HFFc6 (cell line): Measurements from ENCODE around the gene KRTAP1-1. TPM values are rescaled to one million over a fixed set of nuclear protein-coding genes. Genes with fewer than 3 reads are reported as not detected.
"Not testable (repeated sequence)": the region's sequence is repeated elsewhere in the genome, so short reads cannot be mapped to it uniquely, and the experiment has no call there.

Experiments
- DNase-seq: peaks from one replicate; pipeline ENCODE4 v3.0.0-alpha.2; 2018
- H3K27ac Mint-ChIP-seq: 2 replicates; pipeline ENCODE4 v1.8.0; 2020; ENCODE audit warnings: mild to moderate bottlenecking, mixed read lengths
- H3K27me3 Mint-ChIP-seq: 2 replicates; pipeline ENCODE4 v1.8.0; 2021; ENCODE audit warnings: mild to moderate bottlenecking, moderate library complexity, mixed read lengths; ENCODE audit not compliant: insufficient read depth
- H3K36me3 Mint-ChIP-seq: 2 replicates; pipeline ENCODE4 v1.8.0; 2021; ENCODE audit warnings: low read depth, mixed read lengths
- H3K4me1 Mint-ChIP-seq: 2 replicates; pipeline ENCODE4 v1.8.0; 2020; ENCODE audit warnings: low read depth, mixed read lengths
- H3K4me3 Mint-ChIP-seq: 2 replicates; pipeline ENCODE4 v1.8.0; 2020; ENCODE audit warnings: mild to moderate bottlenecking, moderate library complexity, mixed read lengths
- H3K9me3 Mint-ChIP-seq: 2 replicates; pipeline ENCODE4 v1.8.0; 2020; ENCODE audit warnings: mild to moderate bottlenecking, mixed read lengths
- CTCF ChIP-seq: fragments of 200-600 bp; sonication (generic); IDR thresholded peaks from 2 replicates; pipeline ENCODE4 v1.5.0; 2021; ENCODE audit warnings: antibody characterized with exemption, mild to moderate bottlenecking
- total RNA-seq, 6 experiments: library from RNA; stranded (reverse); fragmentation: NEBNext Ultra II Directional; extraction: Animal tissue kit (Norgen Biotek cat#: 25700); gene quantifications; 2 replicates in 1 of 6; 3 replicates in 5 of 6; pipeline ENCODE4 v1.2.3, GENCODE V29; 2021

Gene KRTAP1-1
- total RNA-seq, 6 experiments from 2014 or later: 0.21 to 1.1 (median 0.50) TPM

- no peak overlapping the region for H3K27ac Mint-ChIP-seq
- H3K4me3 Mint-ChIP-seq: no peak overlapping the region
- no peaks in the 10 kb centered on the region; the same call in 1 of the 2 replicates for H3K9me3 Mint-ChIP-seq
- no peaks in the 10 kb centered on the region for H3K27me3 Mint-ChIP-seq
- TF ChIP-seq CTCF: no peak
- DNase-seq: no peak
- H3K4me1 Mint-ChIP-seq: peaks cover 34% of the 10 kb centered on the region
- H3K36me3 Mint-ChIP-seq: peaks cover 15% of the 10 kb centered on the region
These were observed 30.5 kb upstream of the KRTAP1-1 start for GRCh38 chr17:41071606-41072360.

GRCh38 chr17:41069031-41069430 lies 27.8 kb upstream of the KRTAP1-1 start:
- 0 out of 2 replicates have a peak, but pooled peaks cover 3% of the 10 kb centered on the region for H3K27me3 Mint-ChIP-seq
- no peak for TF ChIP-seq CTCF
- no peak overlapping the region for H3K27ac Mint-ChIP-seq
- no peak for DNase-seq
- no peaks in the 10 kb centered on the region for H3K9me3 Mint-ChIP-seq
- peaks cover 38% of the 10 kb centered on the region for H3K4me1 Mint-ChIP-seq
- peaks cover 5% of the 10 kb centered on the region for H3K36me3 Mint-ChIP-seq
- H3K4me3 Mint-ChIP-seq: no peak overlapping the region

GRCh38 chr17:41067281-41067680 lies 26.0 kb upstream of the KRTAP1-1 start:
- peaks cover 56% of the 10 kb centered on the region for H3K4me1 Mint-ChIP-seq
- no peaks in the 10 kb centered on the region for H3K9me3 Mint-ChIP-seq
- TF ChIP-seq CTCF: no peak
- H3K27ac Mint-ChIP-seq: peak overlapping the region; percentile 83
- peak; percentile 43 for DNase-seq
- no peak overlapping the region for H3K4me3 Mint-ChIP-seq
- peaks cover 5% of the 10 kb centered on the region for H3K36me3 Mint-ChIP-seq
- H3K27me3 Mint-ChIP-seq: 0 out of 2 replicates have a peak, but pooled peaks cover 3% of the 10 kb centered on the region

DNA sequence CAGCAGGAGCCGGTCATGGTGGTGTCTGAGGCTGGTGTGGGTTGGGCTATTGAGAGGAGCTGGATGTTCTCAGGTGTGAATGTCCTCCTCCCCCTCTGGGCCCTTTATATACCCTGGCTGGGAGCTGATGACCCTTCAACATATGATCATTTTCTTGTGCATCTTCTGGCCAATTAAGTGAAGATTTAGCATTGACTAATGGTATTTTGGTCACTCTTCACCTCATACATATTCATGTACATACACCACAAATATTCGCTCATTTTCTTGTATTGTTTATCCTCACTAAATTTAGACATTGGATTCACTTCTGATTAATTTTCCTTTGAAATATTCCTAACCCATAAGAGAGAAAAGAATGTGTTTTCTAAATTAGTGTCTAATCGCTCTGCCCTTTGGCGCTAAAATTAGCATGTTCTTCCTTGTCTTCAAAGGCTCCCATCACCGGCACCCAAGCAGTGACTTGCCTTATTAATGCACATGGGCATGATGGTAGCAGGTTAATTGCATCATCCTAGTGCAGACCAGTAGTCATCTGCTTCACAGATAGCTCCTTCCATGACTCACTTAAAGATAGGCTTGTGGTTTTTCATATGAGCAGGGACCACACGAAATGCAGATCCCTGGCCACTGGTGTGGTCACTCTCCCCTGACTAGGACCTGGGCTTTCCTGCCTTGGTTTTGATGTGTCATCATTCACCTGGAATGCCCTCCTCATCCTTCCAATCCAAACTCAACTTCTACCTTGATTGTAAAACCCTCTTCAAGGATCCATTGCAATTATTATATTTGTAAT lies 24.8 kb upstream of the KRTAP1-1 start, which contains the start of gene KRTAP2-4:
KRTAP2-4 (minus strand) TSS at position 51 of the 796 bp plus-strand sequence; CDS start at position 17, 34 bp downstream.
- Mint-ChIP-seq H3K4me1 (peaks cover 68% of the 10 kb centered on the region), H3K27ac (peak within 1 kb of the TSS; percentile 83), H3K36me3 (peaks cover 5% of the 10 kb centered on the region), H3K9me3 (no peaks in the 10 kb centered on the region), H3K27me3 (peaks cover 4% of the 10 kb centered on the region), H3K4me3 (no peak within 1 kb of the TSS)
- DNase-seq: peak; percentile 90
- no peak for TF ChIP-seq CTCF

GRCh38 chr17:41065016-41065689 lies 23.9 kb upstream of the KRTAP1-1 start:
- Mint-ChIP-seq H3K4me1 (peaks cover 77% of the 10 kb centered on the region), H3K27ac (peak overlapping the region; percentile 38; the same call in 1 of the 2 replicates)
- H3K27me3 Mint-ChIP-seq, H3K36me3 Mint-ChIP-seq, H3K9me3 Mint-ChIP-seq, DNase-seq, H3K4me3 Mint-ChIP-seq: not testable (repeated sequence)
